HG03103 (cell line): Measurements from ENCODE around the gene ENG.

Experiments used
- ATAC-seq: cut with Tn5 transposase; IDR thresholded peaks from one replicate; pipeline ENCODE4 v1.9.1; 2021; ENCODE audit warnings: low read depth; ENCODE audit not compliant: unreplicated experiment

The ENG gene

GRCh38 chr9:127816362-127816725, 38.1 kb downstream of the ENG start:
- no peak for ATAC-seq

GRCh38 chr9:127815512-127816361, 38.7 kb downstream of the ENG start:
- no peak for ATAC-seq

GRCh38 chr9:127814619-127815511, 39.6 kb downstream of the ENG start:
- ATAC-seq: no peak

- no peak for ATAC-seq
Measured at GRCh38 chr9:127813686-127814226, 40.7 kb downstream of the ENG start.

- ATAC-seq: no peak
Measured at GRCh38 chr9:127812936-127813675, 41.4 kb downstream of the ENG start.

GRCh38 chr9:127812011-127812410, 42.4 kb downstream of the ENG start:
- ATAC-seq: no peak

GRCh38 chr9:127810378-127811187, 43.9 kb downstream of the ENG start:
- ATAC-seq: no peak

GRCh38 chr9:127809540-127810377, 44.7 kb downstream of the ENG start:
- ATAC-seq: no peak

- ATAC-seq: no peak
Measured at GRCh38 chr9:127809002-127809539, 45.4 kb downstream of the ENG start.

- no peak for ATAC-seq
Measured at GRCh38 chr9:127808347-127809001, 46.0 kb downstream of the ENG start.

GRCh38 chr9:127806871-127807270, 47.6 kb downstream of the ENG start:
- no peak for ATAC-seq

GRCh38 chr9:127805620-127806019, 48.8 kb downstream of the ENG start:
- no peak for ATAC-seq

GRCh38 chr9:127803507-127804352, 50.7 kb downstream of the ENG start:
- ATAC-seq: no peak

- ATAC-seq: peak; percentile 62
Measured at GRCh38 chr9:127802576-127803443, 51.6 kb downstream of the ENG start, which contains the start of gene FPGS. FPGS (plus strand) TSS chr9:127802882; CDS start chr9:127802925, 43 bp downstream.

GRCh38 chr9:127801955-127802575, 52.4 kb downstream of the ENG start:
- no peak for ATAC-seq
